DMS79 treated with DMSO at 0.1 percent for 48 hours (cell line): Measurements from ENCODE around the gene RAB7B.

ENCODE experiments used
- DNase-seq: peaks from one replicate; lab custom pipeline; 2025; lab: John Stamatoyannopoulos, UW

Gene RAB7B

GRCh38 chr1:205948886-205949285, 54.3 kb downstream of the RAB7B start:
- DNase-seq: no peak

- no peak for DNase-seq
These were observed 55.2 kb downstream of the RAB7B start for GRCh38 chr1:205948039-205948438.

GRCh38 chr1:205947024-205947423, 56.2 kb downstream of the RAB7B start:
- peak; percentile 60 for DNase-seq

GRCh38 chr1:205945069-205945468, 58.1 kb downstream of the RAB7B start:
- no peak for DNase-seq

- no peak for DNase-seq
These were observed 58.7 kb downstream of the RAB7B start for GRCh38 chr1:205944525-205944924.

GRCh38 chr1:205943245-205943644, 60.0 kb downstream of the RAB7B start, which contains the start of gene SLC26A9:
Gene SLC26A9, minus strand, starts transcription at chr1:205943456. Its CDS starts 7,636 bp downstream, at chr1:205935820.
- no peak for DNase-seq

- DNase-seq: no peak
These were observed 60.5 kb downstream of the RAB7B start for GRCh38 chr1:205942631-205943159.

GRCh38 chr1:205940710-205941109, 62.5 kb downstream of the RAB7B start:
- DNase-seq: no peak

GRCh38 chr1:205939690-205940330, 63.4 kb downstream of the RAB7B start:
- DNase-seq: peak; percentile 97

- DNase-seq: no peak
These were observed 64.5 kb downstream of the RAB7B start for GRCh38 chr1:205938682-205939081.

GRCh38 chr1:205936846-205937586, 66.2 kb downstream of the RAB7B start:
- no peak for DNase-seq

GRCh38 chr1:205936311-205936710, 66.9 kb downstream of the RAB7B start:
- DNase-seq: no peak

- DNase-seq: no peak
These were observed 67.3 kb downstream of the RAB7B start for GRCh38 chr1:205935869-205936268.

- peak; percentile 75 for DNase-seq
These were observed 68.4 kb downstream of the RAB7B start for GRCh38 chr1:205934788-205935187.

GRCh38 chr1:205933671-205934618, 69.2 kb downstream of the RAB7B start:
- DNase-seq: no peak

GRCh38 chr1:205932776-205933175, 70.4 kb downstream of the RAB7B start:
- no peak for DNase-seq

- DNase-seq: no peak
These were observed 72.4 kb downstream of the RAB7B start for GRCh38 chr1:205930799-205931281.

GRCh38 chr1:205930195-205930577, 73.0 kb downstream of the RAB7B start:
- DNase-seq: no peak

- DNase-seq: no peak
These were observed 73.5 kb downstream of the RAB7B start for GRCh38 chr1:205929496-205930194.

- no peak for DNase-seq
These were observed 74.9 kb downstream of the RAB7B start for GRCh38 chr1:205928317-205928716.

GRCh38 chr1:205927676-205928075, 75.5 kb downstream of the RAB7B start:
- no peak for DNase-seq
